ENCODE measurements around the gene CHD9NB.
"Not testable (repeated sequence)": the region's sequence is repeated elsewhere in the genome, so short reads cannot be mapped to it uniquely, and the experiment has no call there.

Gene CHD9NB

GRCh38 chr16:53056392-53056881 lies 3.7 kb upstream of the CHD9NB start:
- no peak for DNase-seq (ENCODE audit: low spot score)

- DNase-seq (ENCODE audit: low spot score): no peak
Observed at GRCh38 chr16:53055541-53056391, 3.1 kb upstream of the CHD9NB start.

DNA sequence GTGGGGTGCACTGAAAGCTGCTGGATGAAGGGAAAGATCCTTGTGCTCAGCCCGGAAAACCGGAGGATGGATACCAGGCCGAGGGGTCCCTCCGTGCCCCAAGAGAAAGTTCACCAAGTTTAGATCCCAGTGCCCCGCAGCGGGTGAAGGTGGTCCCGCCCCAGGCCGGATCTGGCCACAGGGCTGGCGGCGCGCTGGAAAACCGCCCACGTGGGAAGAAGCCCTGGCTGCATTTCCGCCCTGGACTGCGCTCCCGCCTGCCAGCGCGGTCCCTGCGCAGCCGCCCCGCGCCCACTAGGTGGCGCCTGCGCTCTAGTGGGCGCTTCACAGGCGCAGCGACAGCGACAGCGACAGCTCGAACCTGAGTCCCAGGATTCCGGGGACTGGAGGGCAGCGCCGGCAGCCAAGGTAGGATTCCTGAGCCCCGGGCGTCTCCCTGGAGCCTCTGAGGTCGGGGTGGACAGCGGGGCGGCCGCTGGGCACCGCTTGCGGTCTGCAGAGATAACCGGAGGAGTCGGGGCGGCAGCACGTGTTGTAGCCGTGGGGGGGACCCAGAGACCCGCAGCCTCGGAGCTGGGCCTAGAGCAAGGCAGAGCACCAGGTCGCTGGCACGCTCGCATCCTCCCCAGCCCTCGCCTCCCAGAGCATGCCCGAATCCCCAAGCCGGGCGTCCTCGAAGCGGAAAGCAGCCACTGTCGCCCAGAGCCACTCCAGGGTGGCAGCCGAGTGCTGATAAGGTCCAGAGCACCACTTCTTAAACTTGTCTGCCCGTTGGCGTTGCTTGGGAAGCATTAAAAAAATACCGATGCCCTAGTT lies 2.2 kb upstream of the CHD9NB start, which contains the start of gene CHD9:
Gene CHD9, plus strand, starts transcription at position 322 of the 816 bp plus-strand sequence. CDS start 101,099 bp downstream, outside the sequence.
- DNase-seq (ENCODE audit: low spot score): peak; percentile 78

DNA sequence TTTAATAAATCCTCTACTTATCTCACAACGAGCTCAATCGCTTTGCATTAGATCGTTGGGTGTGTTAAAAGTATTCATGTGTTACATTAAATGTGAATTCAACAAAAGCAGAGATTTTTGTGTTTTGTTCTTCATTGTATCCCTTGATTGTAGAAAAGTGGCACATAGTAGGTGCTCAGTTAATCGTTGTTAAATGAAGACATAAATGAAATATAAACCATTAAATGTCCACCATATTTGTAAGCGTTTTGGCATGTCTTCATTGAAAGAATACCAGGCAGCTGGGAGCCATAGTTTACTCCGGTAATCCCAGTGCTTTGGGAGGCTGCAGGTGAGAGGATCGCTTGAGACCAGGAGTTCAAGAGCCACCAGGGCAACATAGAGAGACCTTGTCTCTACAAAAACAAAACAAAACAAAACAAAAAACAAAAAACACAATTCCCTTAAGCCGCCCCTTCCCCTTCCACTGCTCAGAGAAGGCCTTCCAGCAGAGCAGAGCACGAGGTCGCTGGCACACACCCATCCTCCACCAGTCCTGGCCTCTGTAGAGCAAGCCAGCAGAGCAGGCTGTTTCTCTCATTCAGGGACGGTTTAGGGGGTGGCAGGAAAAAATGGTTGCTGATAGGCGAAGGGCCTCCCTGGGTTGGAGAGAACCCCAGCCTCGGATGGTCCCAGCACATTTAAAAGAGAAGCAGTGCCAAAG lies 1.4 kb upstream of the CHD9NB start:
- DNase-seq (ENCODE audit: low spot score): no peak

- DNase-seq (ENCODE audit: low spot score): not testable (repeated sequence)
Observed at GRCh38 chr16:53051255-53051654, 1.4 kb downstream of the CHD9NB start.

GRCh38 chr16:53048139-53048915 lies 4.4 kb downstream of the CHD9NB start:
- DNase-seq (ENCODE audit: low spot score): no peak

DNA sequence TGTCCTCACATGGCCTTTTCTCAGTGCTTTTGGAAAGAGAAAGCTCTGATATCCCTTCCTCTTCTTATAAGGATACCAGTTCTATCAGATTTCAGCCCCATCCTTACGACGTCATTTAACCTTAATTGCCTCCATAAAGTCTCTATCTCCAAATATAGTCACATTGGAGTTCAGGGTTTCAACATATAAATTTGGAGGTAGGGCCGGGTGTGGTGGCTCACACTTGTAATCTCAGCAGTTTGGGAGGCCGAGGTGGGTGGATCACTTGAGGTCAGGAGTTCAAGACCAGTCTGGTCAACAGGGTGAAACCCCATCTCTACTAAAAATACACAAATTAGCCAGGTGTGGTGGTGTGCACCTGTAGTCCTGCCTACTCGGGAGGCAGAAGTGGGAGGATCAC lies 5.2 kb downstream of the CHD9NB start:
- not testable (repeated sequence) for DNase-seq (ENCODE audit: low spot score)

DNA sequence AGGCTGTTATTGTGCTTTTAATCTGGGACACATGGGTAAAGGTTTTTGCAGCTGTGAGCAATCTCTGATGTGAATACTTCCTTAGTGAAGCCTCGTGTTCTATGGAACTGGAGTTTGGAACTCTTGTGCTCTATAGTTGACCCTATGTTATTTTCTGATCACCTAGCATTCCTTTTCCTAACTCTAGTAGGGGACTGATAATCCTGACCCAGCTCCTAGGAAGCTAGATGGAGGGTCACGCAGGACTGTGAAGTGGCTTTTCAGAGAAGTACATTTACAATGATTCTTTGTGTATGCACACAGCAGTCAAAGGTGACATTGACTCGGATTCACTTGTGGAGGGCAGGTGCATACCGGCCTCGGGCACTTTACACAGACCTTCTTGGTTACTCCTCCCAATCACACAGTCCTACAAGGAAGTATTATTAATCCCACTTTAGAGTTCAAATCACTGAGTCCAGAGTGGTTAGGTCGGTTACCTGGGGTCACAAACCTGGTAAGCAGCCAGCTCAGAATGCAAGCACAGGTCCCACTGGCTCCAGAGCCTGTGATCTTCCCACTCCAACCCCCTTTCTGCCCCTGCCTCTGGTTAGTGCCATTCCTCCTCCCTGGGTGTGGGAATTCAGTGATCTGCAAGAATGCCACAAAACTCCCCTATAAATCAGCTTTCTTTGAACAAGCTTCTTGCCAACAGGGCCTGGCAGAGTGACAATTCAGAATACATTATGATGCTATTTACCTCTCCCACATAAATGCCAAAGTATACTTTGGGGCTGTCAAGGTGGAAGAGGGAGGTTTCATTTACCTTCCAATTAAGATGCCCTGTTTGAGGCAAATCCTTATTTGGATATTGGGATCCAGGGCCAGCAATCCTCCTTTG lies 7.1 kb downstream of the CHD9NB start:
- no peak for DNase-seq (ENCODE audit: low spot score)

DNA sequence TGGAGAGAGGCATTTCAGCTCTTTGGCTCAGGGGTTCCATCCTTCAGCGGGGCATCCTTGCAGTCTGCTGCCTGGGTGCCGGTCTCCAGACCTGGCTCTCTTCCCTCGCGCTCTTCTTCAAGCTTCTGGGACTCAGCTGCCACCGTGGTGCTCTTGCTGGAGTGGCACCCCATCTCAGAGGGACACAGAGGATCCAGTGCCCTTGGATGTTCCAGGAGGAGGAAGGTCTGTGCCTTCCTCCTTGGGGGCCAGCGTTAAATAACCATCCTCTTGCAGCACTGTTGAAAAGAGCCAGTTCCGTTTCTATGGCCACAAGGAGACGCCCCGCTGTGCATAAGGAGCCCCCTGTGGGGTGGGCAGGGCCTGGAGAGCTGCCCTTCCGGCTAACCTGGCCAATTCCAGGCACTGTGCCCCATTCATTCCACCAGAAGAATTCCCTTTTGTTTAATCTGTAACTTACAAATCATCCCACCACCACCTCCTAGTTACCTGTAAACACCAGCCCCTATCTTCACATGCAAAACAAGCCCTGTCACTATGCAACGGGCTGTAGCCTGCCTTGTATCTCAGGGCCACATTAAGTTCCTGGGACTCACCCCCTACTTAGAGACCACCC lies 8.6 kb downstream of the CHD9NB start:
- no peak for DNase-seq (ENCODE audit: low spot score)

- no peak for DNase-seq (ENCODE audit: low spot score)
Observed at GRCh38 chr16:53043428-53043831, 9.3 kb downstream of the CHD9NB start.

DNA sequence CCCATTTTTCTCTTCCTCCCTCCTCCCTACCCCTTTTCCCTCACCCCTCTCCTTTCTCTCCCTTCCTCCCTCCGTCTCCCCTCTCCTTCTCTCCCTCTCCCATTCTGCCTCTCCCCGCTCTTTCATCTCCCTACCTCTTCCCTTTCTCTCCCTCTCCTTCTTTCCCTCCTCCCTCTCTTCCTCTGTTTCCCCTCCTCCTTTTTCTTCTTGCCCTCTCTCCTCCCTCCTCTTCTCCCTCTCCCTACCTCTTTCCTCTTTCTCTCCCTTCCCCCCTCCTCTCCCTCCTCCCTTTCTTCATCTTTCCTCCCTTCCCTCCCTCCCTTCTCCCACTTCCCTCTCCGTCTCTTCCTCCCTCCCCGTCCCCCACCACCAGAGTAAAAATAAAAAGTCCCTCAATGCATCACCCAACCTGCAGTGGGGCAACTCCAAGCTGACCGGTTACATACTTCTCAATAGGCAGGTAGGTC lies 10.4 kb downstream of the CHD9NB start:
- no peak for DNase-seq (ENCODE audit: low spot score)

DNA sequence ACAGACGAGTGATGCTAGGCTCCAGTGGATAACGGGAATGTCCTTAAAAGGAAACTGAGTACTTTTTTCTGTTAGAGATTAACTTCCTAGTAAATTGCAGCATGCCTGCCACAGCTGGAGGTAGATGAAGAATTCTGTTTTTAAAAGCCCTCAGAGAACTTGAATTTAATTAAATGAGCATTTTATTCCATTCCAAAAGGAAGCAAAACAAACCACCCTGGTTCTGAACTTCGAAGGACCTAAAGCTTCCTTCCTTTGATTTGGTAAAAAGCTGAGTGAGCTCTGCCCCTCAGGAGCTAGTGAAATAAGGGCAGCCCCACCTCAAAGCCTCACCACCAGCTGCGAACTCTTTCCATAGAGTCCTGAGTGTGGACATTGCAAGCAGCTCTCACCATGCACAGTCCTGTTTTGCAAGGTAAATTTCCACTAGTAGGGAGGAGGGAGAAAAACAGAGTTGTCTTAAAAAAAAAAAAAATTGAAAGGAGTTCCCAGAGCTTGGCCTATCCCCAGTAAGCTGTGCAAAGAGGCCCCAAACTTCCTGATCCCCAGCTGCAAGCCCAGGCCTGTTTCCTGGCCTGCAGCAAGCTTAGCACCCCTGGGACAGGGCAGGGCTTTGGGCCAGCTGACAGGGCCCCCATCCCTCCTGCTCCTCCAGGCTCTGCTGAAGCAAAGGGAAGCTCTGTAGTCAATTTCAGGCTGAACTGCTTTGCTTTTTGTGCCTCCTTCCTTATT lies 11.2 kb downstream of the CHD9NB start:
- DNase-seq (ENCODE audit: low spot score): no peak

GRCh38 chr16:53040788-53041187 lies 11.9 kb downstream of the CHD9NB start:
- DNase-seq (ENCODE audit: low spot score): no peak

GRCh38 chr16:53036711-53037110 lies 16.0 kb downstream of the CHD9NB start:
- not testable (repeated sequence) for DNase-seq (ENCODE audit: low spot score)

- no peak for DNase-seq (ENCODE audit: low spot score)
Observed at GRCh38 chr16:53036066-53036465, 16.6 kb downstream of the CHD9NB start.

GRCh38 chr16:53035176-53035942 lies 17.3 kb downstream of the CHD9NB start:
- no peak for DNase-seq (ENCODE audit: low spot score)

DNA sequence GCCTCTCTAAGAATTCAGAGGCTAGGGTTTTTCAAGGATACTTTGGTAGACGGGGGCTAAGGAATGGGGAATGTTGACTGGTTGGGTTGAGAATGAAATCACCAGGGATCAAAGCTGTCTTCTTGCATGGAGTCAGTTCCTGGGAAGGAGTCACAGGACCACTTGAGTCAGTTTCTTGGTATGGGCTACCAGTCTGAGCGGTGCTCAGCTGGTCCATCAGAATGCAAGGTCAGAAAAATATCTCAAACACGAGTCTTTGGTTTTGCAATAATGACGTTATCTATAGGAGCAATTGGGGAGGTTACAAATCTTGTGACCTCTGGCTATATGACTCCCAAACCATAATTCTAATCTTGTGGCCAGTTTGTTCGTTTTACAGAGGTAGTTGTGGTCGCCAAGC lies 18.4 kb downstream of the CHD9NB start:
- DNase-seq (ENCODE audit: low spot score): no peak

- no peak for DNase-seq (ENCODE audit: low spot score)
Observed at GRCh38 chr16:53031323-53031942, 21.3 kb downstream of the CHD9NB start.

Data from activated CD4-positive, alpha-beta T cell treated with anti-CD3 and anti-CD28 coated beads, Interleukin-2, Interleukin-4, amounts not matched to agents 100 ng/mL and 50 ng/mL, durations not matched to agents 16 hours and 8 hours (primary cell).